Stimulated activated CD4-positive, alpha-beta T cell treated with anti-CD3 and anti-CD28 coated beads, Interleukin-15, amount 100 ng/mL, for 48 hours (primary cell): ENCODE measurements around the gene WNT9B.
"Not testable (repeated sequence)": the region's sequence is repeated elsewhere in the genome, so short reads cannot be mapped to it uniquely, and the experiment has no call there.

ENCODE experiments used
- DNase-seq, 2 donors: peaks; one replicate each; pipeline ENCODE4 v3.0.0-alpha.2; 2020; ENCODE audit warnings: low read depth in 2 of 2

WNT9B gene

DNA sequence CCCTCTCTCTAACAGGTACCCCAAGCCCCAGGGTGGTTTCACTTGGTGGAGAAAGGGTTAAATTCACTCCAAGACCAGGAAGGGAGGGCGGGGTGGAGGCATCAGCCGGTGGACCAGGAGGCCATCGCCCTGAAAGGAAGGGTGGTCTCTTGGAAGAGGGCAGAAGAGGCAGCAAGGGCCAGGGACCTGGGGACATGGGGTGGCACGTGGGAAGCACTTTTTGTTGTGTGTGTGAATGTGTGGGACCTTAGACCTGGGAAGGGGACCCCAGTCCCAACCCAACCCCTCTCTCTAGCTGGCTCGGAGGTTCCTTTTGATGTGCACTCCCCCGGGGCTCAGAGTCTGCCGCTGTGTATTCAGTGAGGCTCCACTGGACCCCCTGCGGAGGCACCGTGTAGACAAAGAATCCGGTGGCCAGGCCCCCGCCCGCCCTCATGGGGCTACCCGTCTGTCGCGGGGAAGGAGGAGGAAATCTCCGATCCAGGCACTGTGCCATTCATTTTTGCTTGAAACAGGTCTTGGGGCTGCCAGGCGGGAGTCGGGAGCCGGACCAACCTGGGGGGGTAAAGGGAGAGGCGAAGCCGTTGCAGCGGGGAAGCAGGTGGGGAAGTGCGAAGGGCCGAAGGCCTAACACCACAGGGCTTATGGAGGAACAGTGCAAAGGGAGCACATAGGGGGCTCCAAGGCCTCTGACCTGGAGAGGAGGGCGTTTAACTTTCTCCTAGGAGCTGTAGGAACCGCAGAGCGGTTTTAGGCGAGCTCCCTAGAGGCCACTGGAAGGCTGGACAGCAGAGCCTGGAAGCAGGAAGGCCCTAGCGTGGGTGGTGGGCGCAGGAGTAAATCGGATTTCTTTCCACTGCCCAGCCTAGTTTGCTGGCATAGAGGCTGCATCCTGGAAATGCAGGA lies 29.6 kb upstream of the WNT9B start:
- no peak for DNase-seq

DNA sequence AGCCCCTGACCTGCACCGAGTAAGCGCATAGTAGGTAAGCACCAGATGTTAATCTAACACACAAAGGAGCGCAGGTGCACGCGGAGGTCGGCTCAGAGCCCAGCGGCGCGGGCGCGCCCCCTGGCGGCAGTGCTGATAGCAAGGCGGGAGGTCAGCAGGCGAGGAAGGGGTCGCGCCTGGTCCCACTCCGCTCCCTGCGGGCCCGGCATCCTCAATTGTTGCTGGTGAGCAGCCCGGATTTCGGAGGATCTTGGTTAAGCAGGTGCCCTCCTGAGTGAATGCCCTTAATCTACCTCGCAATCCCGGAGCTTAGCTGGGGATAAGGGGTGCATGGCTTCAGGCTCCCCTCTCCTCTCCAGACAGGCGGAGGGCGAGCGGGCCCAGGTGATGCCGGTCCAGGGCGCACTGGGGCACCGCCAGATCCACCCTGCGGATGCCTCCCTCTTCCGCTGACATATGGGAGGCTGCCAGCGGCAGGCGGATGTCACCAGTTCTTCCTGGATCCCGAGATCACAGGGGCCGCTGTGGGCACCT lies 28.9 kb upstream of the WNT9B start:
- peak in 1 of 2 donors; percentile 29 for DNase-seq

DNA sequence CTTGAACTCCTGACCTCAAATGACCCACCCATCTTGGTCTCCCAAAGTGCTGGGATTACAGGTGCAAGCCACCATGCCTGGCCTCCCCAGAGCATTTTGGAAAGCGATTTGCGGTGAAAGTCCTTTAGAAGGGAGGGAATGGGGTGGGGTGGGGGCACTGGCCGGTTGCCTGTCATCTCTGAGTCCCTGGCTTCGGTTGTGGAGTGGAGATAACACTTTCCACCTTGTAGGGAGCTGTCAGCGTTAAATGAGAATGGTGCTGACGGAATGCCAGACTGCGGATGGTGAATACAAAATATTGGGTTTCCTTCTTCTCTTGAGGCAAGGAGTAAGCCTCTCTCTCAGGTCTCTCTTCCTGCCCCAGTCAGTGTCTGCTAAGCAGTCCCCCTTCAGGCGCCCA lies 27.7 kb upstream of the WNT9B start:
- DNase-seq = no peak

- no peak for DNase-seq
Observed at GRCh38 chr17:46826116-46826515, 25.3 kb upstream of the WNT9B start.

DNA sequence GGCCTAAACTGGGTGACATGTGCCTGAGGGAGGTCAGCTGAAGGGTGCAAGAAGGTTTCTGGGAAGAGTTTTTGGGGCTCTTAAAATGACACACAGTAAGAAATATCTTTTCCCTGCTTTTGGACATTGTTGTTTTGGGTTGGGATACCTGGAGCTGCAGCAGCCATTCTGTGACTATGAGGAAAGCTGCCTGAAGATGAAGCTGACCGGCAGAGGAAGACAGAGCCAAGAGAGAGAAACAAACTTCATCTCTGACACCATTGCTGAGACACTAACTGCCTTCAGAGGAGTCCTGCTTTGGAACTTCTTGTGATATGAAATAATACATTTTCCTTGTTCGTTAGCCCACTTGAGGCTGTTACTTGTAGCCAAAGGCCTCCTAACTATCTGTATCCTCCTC lies 24.1 kb upstream of the WNT9B start:
- no peak for DNase-seq

DNA sequence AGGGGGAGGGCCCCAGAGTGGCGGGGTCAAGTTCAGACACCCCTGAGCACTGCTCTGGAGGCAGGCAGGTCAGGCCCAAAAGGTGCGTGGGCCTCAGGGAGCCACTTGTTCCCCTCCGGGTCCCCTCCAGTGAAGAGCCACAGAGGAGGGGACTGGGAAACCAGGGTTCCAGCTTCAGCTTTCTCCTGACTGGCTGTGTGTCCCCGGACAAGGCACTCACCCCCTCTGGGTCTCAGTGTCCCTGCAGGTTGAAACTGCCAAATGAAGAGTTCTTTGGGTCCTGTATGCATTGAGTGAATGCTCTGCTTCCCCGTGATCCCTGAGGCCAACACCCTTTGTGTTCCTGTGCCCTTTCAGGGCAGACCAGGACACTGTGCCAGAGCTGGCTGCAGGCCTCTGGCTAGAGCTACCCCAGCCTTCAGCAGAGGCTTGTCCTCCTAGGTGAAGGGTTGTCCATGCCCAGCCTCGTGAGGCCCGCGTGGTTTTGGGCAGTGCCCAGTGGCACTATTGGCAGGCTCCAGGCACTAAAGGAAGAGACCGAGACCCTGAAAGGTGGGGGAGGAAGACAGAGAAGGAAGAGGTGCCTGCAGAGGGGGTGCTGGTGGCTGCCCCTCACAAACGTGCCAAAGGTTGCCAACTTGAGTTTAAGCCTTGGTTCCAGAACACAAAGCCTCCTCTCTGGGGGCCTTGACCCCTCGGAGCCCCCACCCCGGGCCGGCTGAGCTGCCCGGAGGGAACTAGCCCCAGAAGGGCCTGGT lies 19.6 kb upstream of the WNT9B start:
- DNase-seq = no peak

DNA sequence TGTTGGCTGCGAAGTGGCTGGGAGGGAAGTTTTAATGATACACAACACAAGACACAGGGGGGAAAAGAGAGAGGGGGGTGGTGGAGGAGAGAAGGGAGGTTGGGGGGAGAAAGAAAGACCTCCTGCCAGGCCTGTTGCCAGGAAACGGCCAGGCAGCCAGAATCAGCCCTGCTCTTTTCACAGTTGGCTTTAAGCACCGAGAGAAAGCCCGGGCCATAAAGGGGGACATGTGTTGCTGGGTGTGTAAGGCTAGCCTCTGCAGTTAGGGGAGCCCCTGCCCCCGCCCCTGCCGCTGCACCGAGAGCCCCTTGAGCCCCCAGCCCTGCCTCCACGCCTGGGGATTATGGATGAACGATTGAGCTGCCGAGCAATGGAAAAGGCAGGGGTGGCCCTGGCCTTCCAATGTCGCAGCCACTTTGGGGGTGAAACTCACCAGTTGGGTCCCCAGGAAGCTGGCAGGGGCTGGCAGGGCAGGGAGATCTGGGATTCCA lies 19.0 kb upstream of the WNT9B start:
- no peak for DNase-seq

- DNase-seq = no peak
Observed at GRCh38 chr17:46832945-46833839, 18.2 kb upstream of the WNT9B start.

GRCh38 chr17:46833840-46834208 lies 17.6 kb upstream of the WNT9B start:
- DNase-seq = no peak

- DNase-seq = no peak
Observed at GRCh38 chr17:46834846-46835245, 16.5 kb upstream of the WNT9B start.

DNA sequence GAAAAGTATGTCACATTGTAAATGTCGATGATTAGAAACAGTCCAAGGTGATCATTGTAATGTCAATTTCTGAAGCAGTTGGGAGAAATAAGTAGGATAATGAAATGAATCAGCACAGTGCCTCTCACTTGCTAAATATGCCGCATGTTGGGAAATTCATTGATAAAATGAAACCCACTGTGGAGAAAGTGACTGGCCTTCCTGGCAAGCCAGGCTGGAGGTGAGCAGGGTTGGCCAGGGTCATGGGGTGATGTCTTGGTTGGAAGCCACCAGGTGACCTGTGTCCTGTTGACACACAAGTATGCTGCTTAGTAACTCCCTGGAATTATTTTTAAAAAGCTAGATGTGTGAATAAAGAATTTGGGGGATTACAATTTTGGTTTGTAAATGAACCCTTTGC lies 14.9 kb upstream of the WNT9B start:
- DNase-seq = no peak

DNA sequence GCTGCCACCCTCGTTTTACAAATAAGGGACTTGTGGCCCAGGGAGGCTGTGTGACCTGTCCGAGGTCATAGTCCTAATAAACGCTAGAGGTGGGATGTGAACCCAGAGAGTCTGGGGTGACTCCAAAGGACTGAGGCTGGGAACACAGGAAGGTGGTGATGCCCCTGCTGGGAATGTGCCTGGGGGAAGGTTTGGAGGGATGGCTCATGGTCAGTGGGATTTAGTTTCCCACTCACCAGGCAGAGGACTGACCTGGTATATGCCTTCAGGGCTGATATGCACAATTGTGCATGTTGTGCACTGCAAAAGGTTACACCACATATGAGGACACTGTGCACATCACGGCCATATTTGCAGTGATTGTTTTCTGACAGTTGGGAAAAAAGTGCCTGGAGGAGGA lies 13.9 kb upstream of the WNT9B start:
- DNase-seq = no peak

DNA sequence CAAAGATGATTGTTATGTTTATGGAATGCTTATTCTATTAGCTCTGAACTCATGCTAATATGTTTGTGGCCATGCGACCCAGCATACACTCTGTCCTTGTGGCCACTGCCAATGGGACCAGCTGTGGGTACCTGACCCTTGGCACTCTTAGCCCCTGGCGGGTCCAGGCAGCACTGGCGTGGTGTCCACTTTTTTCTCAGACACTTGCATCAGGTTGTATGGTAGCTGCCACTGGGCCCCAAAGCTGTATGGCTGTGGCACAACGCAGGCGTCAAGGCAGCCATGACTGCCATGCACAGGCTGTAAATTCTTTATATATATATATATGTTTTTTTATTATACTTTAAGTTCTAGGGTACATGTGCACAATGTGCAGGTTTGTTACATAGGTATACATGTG lies 12.2 kb upstream of the WNT9B start:
- DNase-seq = no peak

GRCh38 chr17:46840596-46840995 lies 10.8 kb upstream of the WNT9B start:
- not testable (repeated sequence) for DNase-seq

DNA sequence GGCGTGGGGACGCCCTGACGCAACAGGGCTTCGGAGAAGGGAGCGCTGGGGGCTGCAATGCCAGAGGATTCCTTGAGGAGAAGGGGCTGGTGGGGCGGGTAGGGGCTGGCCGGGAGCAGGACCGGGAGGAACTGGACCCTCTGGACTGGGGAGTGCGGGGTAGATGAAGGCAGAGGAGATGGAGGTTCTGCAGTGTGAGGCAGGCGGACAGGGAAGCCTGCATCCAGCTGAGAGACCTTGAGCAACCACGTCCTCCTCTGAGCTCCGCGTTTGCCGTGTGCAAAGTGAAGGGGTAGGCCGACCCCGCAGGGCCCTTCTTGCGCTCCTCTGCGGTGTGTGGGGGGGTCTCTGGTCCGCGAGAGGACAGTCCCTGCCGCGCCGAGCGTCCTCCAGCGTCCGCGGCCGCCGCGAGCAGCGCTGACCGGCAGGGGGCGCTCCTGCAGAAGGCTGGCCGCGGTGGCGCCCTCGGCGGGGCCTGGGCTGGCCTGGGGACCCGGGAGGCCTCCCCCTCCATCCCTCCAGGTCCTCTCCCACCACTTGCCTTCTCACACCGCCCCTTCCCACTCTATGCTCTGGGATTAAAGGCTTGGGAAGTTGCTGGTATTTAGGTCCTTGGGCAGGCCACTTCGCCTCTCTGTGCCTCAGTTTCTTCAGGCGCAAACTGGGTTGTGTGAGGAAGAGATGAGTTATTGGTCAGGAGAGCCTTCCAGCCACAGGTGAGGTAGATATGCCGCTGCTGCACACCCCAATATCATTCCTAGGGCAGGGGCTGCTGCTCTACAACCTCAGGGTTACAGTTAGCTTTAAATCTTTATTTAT lies 9.6 kb upstream of the WNT9B start:
- DNase-seq = no peak

- no peak for DNase-seq
Observed at GRCh38 chr17:46842835-46843234, 8.5 kb upstream of the WNT9B start.

- DNase-seq = no peak
Observed at GRCh38 chr17:46847204-46848191, 3.9 kb upstream of the WNT9B start.

DNA sequence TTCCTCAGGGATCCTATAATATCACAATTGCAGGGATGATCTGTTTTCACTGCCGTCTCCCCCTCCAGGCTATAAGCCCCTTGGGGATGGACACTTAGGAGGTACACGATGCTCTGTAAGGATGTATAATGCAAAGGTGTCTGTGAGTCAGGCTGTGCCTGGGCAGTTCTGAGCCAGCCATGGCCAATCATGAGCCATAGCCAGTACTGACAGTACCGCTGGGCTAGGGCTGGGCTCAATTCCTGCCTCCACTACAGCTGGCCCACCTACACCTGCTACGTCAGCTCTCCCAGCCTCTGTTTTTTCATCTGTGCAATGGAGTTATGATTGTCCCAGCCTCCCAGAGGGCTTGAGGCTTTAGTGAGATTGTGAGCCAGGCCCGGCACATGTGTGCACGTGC lies 2.8 kb upstream of the WNT9B start:
- DNase-seq = no peak

- no peak for DNase-seq
Observed at GRCh38 chr17:46850688-46851028, 725 bp upstream of the WNT9B start.
